ENCODE results near the gene CAPN3. TPM values are rescaled to one million over a fixed set of nuclear protein-coding genes. Genes with fewer than 3 reads are reported as not detected.
A peak's percentile ranks its signal among the peaks of the same experiment; 100 is the strongest.

Gene CAPN3
- total and polyA plus RNA-seq, 7 experiments from 2014 or later = 0.48 to 26.1 (median 15.5) TPM; not detected in 1

DNA sequence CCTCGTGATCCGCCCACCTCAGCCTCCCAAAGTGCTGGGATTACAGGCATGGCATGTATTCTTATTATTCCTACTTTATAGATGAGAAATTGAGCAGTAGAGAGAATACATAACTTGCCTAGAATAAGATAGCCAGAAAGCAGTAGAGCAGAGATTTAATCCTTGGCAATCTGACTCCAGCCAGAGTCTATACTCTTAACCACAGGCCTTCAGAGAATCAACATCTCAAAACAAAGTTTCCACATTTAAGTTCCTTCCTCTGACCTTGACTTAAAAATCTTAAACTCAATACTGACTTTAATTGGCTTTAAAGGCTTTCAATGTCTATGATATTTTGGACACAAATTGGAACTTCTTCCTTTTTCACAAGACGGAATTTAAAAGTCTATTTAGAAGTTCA is 94.5 kb downstream of the CAPN3 start:
- Histone ChIP-seq H3K36me3 (ENCODE audit: control insufficient read depth in 2 of 3, insufficient read depth in 3 of 3, low read length in 3 of 3) (peaks cover 4 to 33% (median 8%) of the 10 kb centered on the region in 3 experiments), H3K27me3 (ENCODE audit: control insufficient read depth in 2 of 2, insufficient read depth in 2 of 2, low read length in 2 of 2) (no peaks in the 10 kb centered on the region), H3K4me1 (ENCODE audit: control insufficient read depth in 2 of 2, insufficient read depth in 2 of 2, low read length in 2 of 2) (no peaks in the 10 kb centered on the region), H3K4me3 (ENCODE audit: low read length) (no peak overlapping the region), H3K27ac (ENCODE audit: low read depth, low read length) (no peak overlapping the region), H3K9me3 (ENCODE audit: control insufficient read depth in 2 of 3, low read length in 3 of 3) (no peaks in the 10 kb centered on the region)
- no peak for DNase-seq
- Mint-ChIP-seq H3K27ac (no peak overlapping the region), H3K27me3 (no peaks in the 10 kb centered on the region), H3K4me1 (peaks cover 4 to 20% (median 9%) of the 10 kb centered on the region in 7 donors), H3K4me3 (no peak overlapping the region), H3K9me3 (no peaks in the 10 kb centered on the region), H3K36me3 (peaks cover 12 to 37% (median 27%) of the 10 kb centered on the region in 5 donors)
- no peak for ATAC-seq
- ChIA-PET POLR2A (no interaction called here), CTCF (no interaction called here)
- intact Hi-C loops (cut with micrococcal nuclease) = no loop called here

DNA sequence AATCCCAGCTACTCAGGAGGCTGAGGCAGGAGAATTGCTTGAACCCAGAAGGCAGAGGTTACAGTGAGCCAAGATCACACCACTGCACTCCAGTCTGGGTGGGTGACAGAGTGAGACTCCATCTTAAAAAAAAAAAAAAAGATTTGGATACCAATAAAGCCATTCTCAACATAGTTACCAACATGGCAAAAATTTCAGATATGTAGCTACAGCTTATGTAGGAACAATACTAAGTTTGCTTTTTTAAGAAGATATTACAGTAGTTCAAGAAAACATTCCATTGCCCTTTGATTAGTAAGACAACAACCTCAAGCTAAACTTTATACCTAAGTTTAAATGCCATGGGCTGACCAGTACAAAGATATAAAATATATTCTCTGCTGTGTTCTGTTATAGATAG is 97.2 kb downstream of the CAPN3 start:
- Histone ChIP-seq H3K4me1 (ENCODE audit: control insufficient read depth in 2 of 2, insufficient read depth in 2 of 2, low read length in 2 of 2) (no peaks in the 10 kb centered on the region), H3K4me3 (ENCODE audit: low read length) (no peak overlapping the region), H3K36me3 (ENCODE audit: control insufficient read depth in 2 of 3, insufficient read depth in 3 of 3, low read length in 3 of 3) (peaks cover 0 to 10% (median 0%) of the 10 kb centered on the region in 3 experiments), H3K27me3 (ENCODE audit: control insufficient read depth in 2 of 2, insufficient read depth in 2 of 2, low read length in 2 of 2) (no peaks in the 10 kb centered on the region), H3K27ac (ENCODE audit: low read depth, low read length) (no peak overlapping the region), H3K9me3 (ENCODE audit: control insufficient read depth in 2 of 3, low read length in 3 of 3) (no peaks in the 10 kb centered on the region)
- ATAC-seq (no peak), DNase-seq (no peak)
- H3K27ac Mint-ChIP-seq = no peak overlapping the region
- no peak overlapping the region for H3K4me3 Mint-ChIP-seq
- ChIA-PET CTCF (interaction anchor here (0.7 to 1.0 kb wide), 2 partner anchors 30 to 796 kb away, joined by 4 to 5 read pairs; partner anchors contain the start of gene MGA), POLR2A (no interaction called here)
- H3K27me3 Mint-ChIP-seq = no peaks in the 10 kb centered on the region
- H3K9me3 Mint-ChIP-seq = no peaks in the 10 kb centered on the region
- intact Hi-C loops (cut with micrococcal nuclease) = no loop called here
- H3K4me1 Mint-ChIP-seq = peaks cover 6 to 28% (median 19%) of the 10 kb centered on the region in 7 donors
- peaks cover 3 to 19% (median 13%) of the 10 kb centered on the region in 5 donors for H3K36me3 Mint-ChIP-seq

- Histone ChIP-seq H3K27ac (ENCODE audit: low read depth, low read length) (no peak overlapping the region), H3K4me1 (ENCODE audit: control insufficient read depth in 2 of 2, insufficient read depth in 2 of 2, low read length in 2 of 2) (no peaks in the 10 kb centered on the region), H3K27me3 (ENCODE audit: control insufficient read depth in 2 of 2, insufficient read depth in 2 of 2, low read length in 2 of 2) (no peaks in the 10 kb centered on the region), H3K4me3 (ENCODE audit: low read length) (no peak overlapping the region), H3K36me3 (ENCODE audit: control insufficient read depth in 2 of 3, insufficient read depth in 3 of 3, low read length in 3 of 3) (peaks cover 0 to 7% (median 0%) of the 10 kb centered on the region in 3 experiments), H3K9me3 (ENCODE audit: control insufficient read depth in 2 of 3, low read length in 3 of 3) (no peaks in the 10 kb centered on the region)
- Mint-ChIP-seq H3K9me3 (no peaks in the 10 kb centered on the region), H3K4me1 (peaks cover 6 to 32% (median 22%) of the 10 kb centered on the region in 7 donors), H3K36me3 (peaks cover 0 to 15% (median 9%) of the 10 kb centered on the region in 5 donors), H3K27me3 (no peaks in the 10 kb centered on the region), H3K27ac (peak overlapping the region in 2 of 9 donors; percentile 30 to 71), H3K4me3 (no peak overlapping the region)
- ChIA-PET CTCF (interaction anchor here (0.7 to 1.0 kb wide), 2 partner anchors 30 to 797 kb away, joined by 4 to 5 read pairs; partner anchors contain the start of gene MGA), POLR2A (no interaction called here)
- ATAC-seq (no peak), DNase-seq (no peak)
- intact Hi-C loops (cut with micrococcal nuclease) = no loop called here
Measured at GRCh38 chr15:42456971-42457370, 97.7 kb downstream of the CAPN3 start.

DNA sequence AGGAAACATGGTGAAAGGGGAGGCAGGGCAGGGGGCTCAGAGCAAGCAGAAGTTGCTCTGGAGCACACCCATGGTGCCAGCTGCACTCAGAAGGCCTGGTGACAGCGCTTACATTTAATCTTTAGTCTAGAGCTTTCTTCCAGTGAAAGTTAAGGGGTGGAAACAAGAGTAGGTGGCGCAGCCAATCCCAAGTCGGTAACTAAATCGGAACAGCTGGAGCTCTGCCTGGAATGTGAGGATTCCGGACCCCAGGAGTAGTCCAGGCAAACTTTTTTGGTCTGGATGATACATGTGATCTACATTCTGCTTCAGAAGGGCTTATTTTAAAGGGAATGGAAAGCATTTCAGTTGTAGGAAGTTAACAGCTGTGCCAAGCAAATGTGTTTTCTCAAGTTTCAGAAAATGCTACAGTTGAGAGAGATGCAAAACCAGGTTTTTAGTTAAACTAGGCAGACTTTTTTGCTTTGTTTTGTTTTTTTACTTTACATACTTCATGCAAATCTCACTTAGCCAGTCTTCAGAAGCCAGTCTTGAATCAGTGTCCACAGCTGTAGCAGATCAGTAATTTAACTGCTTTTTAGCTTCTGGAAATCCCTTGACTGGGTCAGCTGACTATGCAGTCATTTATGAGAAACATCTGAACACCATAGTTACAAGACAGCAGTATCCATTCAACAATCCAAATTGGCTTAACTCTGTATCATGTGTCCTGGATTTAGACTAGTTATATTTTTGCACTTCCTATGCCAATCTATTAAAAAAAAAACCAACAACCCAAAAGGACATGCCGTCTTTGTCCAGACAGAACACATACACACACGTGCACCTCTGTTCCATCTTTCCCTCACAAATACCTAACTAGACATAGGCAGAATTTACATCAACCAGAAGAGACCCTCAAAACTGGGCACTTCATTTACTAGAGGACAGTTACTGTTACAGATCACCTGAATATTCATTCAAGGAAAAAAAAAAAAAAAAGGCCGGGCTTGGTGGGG is 98.4 kb downstream of the CAPN3 start:
- H3K27ac Mint-ChIP-seq = peak overlapping the region in 2 of 9 donors; percentile 30 to 76
- no peak overlapping the region for H3K27ac ChIP-seq (ENCODE audit: low read depth, low read length)

DNA sequence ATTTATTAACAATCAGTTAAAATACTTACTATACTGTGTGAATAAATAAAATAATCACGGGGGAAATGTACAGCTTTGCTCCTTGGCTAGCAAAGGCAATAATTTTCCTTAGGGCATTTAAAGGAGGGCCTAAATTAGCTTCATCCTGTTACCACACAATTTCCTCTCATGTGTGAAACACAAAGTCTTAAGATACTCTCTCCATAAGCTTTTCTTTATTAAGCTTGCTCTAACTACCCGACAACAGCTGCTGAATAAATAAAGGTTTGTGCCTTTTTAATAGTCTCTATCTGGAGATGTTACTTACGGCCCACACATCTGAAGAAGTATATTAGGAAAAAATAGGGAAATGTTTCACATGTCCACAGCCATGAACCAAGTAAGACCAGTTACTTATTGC is 102.0 kb downstream of the CAPN3 start:
- peaks cover 0 to 15% (median 4%) of the 10 kb centered on the region in 3 experiments for H3K36me3 ChIP-seq (ENCODE audit: control insufficient read depth in 2 of 3, insufficient read depth in 3 of 3, low read length in 3 of 3)
- H3K9me3 Mint-ChIP-seq = no peaks in the 10 kb centered on the region
- H3K27ac Mint-ChIP-seq = no peak overlapping the region
- H3K4me1 ChIP-seq (ENCODE audit: control insufficient read depth in 2 of 2, insufficient read depth in 2 of 2, low read length in 2 of 2) = no peaks in the 10 kb centered on the region
- no peak for DNase-seq
- no peaks in the 10 kb centered on the region for H3K27me3 Mint-ChIP-seq
- CTCF ChIA-PET = no interaction called here
- POLR2A ChIA-PET = interaction anchor here (1.1 to 1.3 kb wide), 2 partner anchors 29 to 30 kb away, joined by 4 read pairs; partner anchors contain the start of gene ZNF106
- H3K4me1 Mint-ChIP-seq = peaks cover 8 to 32% (median 22%) of the 10 kb centered on the region in 7 donors
- H3K4me3 Mint-ChIP-seq = no peak overlapping the region
- no peak overlapping the region for H3K4me3 ChIP-seq (ENCODE audit: low read length)
- no peaks in the 10 kb centered on the region for H3K9me3 ChIP-seq (ENCODE audit: control insufficient read depth in 2 of 3, low read length in 3 of 3)
- H3K27me3 ChIP-seq (ENCODE audit: control insufficient read depth in 2 of 2, insufficient read depth in 2 of 2, low read length in 2 of 2) = no peaks in the 10 kb centered on the region
- intact Hi-C loops (cut with micrococcal nuclease) = no loop called here
- no peak overlapping the region for H3K27ac ChIP-seq (ENCODE audit: low read depth, low read length)
- peaks cover 0 to 30% (median 13%) of the 10 kb centered on the region in 5 donors for H3K36me3 Mint-ChIP-seq
- no peak for ATAC-seq

More for the DNA sequence above, 98.4 kb downstream of the CAPN3 start:
- Mint-ChIP-seq H3K36me3 (peaks cover 0 to 15% (median 9%) of the 10 kb centered on the region in 5 donors), H3K4me1 (peaks cover 6 to 32% (median 22%) of the 10 kb centered on the region in 7 donors), H3K4me3 (no peak overlapping the region), H3K9me3 (no peaks in the 10 kb centered on the region), H3K27me3 (no peaks in the 10 kb centered on the region)
- Histone ChIP-seq H3K27me3 (ENCODE audit: control insufficient read depth in 2 of 2, insufficient read depth in 2 of 2, low read length in 2 of 2) (no peaks in the 10 kb centered on the region), H3K9me3 (ENCODE audit: control insufficient read depth in 2 of 3, low read length in 3 of 3) (no peaks in the 10 kb centered on the region), H3K4me3 (ENCODE audit: low read length) (no peak overlapping the region), H3K36me3 (ENCODE audit: control insufficient read depth in 2 of 3, insufficient read depth in 3 of 3, low read length in 3 of 3) (peaks cover 0 to 7% (median 0%) of the 10 kb centered on the region in 3 experiments), H3K4me1 (ENCODE audit: control insufficient read depth in 2 of 2, insufficient read depth in 2 of 2, low read length in 2 of 2) (no peaks in the 10 kb centered on the region)
- intact Hi-C loops (cut with micrococcal nuclease) = no loop called here
- DNase-seq (no peak), ATAC-seq (no peak)
- ChIA-PET POLR2A (interaction anchor here (0.6 kb wide), 1 partner anchor 724 kb away, joined by 3 read pairs; no protein-coding TSS in a partner anchor), CTCF (interaction anchor here (0.6 kb wide), 2 partner anchors 133 to 413 kb away, joined by 3 to 5 read pairs; no protein-coding TSS in a partner anchor)
